ENCODE data around the gene TATDN3.
"Not testable (repeated sequence)": the region's sequence is repeated elsewhere in the genome, so short reads cannot be mapped to it uniquely, and the experiment has no call there.

TATDN3 gene

GRCh38 chr1:212759683-212760082 is 32.0 kb upstream of the TATDN3 start:
- H3K27me3 ChIP-seq (ENCODE audit: control insufficient read depth in 1 of 2, insufficient read depth in 2 of 2, low read length in 2 of 2) = no peaks in the 10 kb centered on the region
- H3K9me3 ChIP-seq (ENCODE audit: control insufficient read depth in 2 of 2, low read length in 2 of 2) = no peaks in the 10 kb centered on the region
- H3K9ac ChIP-seq (ENCODE audit: low read length in 2 of 2) = no peak overlapping the region
- H3K27ac ChIP-seq (ENCODE audit: low read length) = no peak overlapping the region
- H3K36me3 ChIP-seq (ENCODE audit: control insufficient read depth in 2 of 2, insufficient read depth in 2 of 2, low read length in 2 of 2) = no peaks in the 10 kb centered on the region
- H3K4me1 ChIP-seq (ENCODE audit: control insufficient read depth, insufficient read depth, low read length) = no peaks in the 10 kb centered on the region
- no peak overlapping the region for H3K4me3 ChIP-seq (ENCODE audit: low read length in 2 of 2)

- Histone ChIP-seq H3K27ac (ENCODE audit: low read length) (no peak overlapping the region), H3K4me3 (ENCODE audit: low read length in 2 of 2) (no peak overlapping the region), H3K36me3 (ENCODE audit: control insufficient read depth in 2 of 2, insufficient read depth in 2 of 2, low read length in 2 of 2) (no peaks in the 10 kb centered on the region), H3K27me3 (ENCODE audit: control insufficient read depth in 1 of 2, insufficient read depth in 2 of 2, low read length in 2 of 2) (no peaks in the 10 kb centered on the region), H3K9me3 (ENCODE audit: control insufficient read depth in 2 of 2, low read length in 2 of 2) (no peaks in the 10 kb centered on the region), H3K9ac (ENCODE audit: low read length in 2 of 2) (no peak overlapping the region), H3K4me1 (ENCODE audit: control insufficient read depth, insufficient read depth, low read length) (no peaks in the 10 kb centered on the region)
These were observed 31.4 kb upstream of the TATDN3 start for GRCh38 chr1:212760126-212760823.

DNA sequence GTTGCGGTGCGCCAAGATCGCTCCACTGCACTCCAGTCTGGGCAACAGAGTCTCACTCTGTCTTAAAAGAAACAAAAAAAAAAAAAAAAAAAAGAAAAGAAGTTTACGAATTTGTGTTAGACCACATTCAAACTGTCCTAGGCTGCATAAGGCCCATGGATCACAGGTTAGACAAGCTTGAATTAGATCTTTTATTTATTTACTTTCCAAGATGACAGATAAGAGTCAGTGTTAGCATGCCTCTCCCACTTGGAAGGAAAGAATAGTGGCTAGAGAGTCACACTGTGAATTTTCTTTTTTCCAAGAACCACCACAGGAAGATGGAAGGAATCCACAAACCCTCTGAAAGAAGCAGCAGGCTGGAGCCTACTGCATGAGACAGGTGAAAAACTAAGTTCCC is 29.5 kb upstream of the TATDN3 start:
- no peak overlapping the region for H3K9ac ChIP-seq (ENCODE audit: low read length in 2 of 2)
- H3K27me3 ChIP-seq (ENCODE audit: control insufficient read depth in 1 of 2, insufficient read depth in 2 of 2, low read length in 2 of 2) = no peaks in the 10 kb centered on the region
- no peak overlapping the region for H3K27ac ChIP-seq (ENCODE audit: low read length)
- no peaks in the 10 kb centered on the region for H3K9me3 ChIP-seq (ENCODE audit: control insufficient read depth in 2 of 2, low read length in 2 of 2)
- no peaks in the 10 kb centered on the region for H3K36me3 ChIP-seq (ENCODE audit: control insufficient read depth in 2 of 2, insufficient read depth in 2 of 2, low read length in 2 of 2)
- no peak overlapping the region for H3K4me3 ChIP-seq (ENCODE audit: low read length in 2 of 2)
- no peaks in the 10 kb centered on the region for H3K4me1 ChIP-seq (ENCODE audit: control insufficient read depth, insufficient read depth, low read length)

DNA sequence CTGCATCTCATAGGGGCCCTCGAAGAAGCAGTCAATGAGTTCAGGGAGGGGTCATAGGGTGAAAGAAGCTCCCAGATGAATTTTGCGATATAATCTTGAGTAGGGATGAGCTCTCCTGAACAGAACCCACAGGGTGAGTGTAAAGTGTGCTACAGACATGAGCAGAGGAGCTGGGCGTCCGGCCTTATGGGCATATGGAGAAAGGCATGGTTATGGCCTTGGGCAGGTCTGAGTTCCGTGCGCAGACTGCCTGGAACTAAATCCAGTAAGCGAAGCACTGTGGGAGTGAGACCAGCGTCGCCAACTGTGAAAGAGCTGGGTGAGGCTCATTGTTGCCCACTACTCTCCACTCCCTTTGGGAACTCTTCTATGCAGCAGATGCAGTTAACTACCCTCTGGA is 28.9 kb upstream of the TATDN3 start:
- Histone ChIP-seq H3K36me3 (ENCODE audit: control insufficient read depth in 2 of 2, insufficient read depth in 2 of 2, low read length in 2 of 2) (no peaks in the 10 kb centered on the region), H3K9ac (ENCODE audit: low read length in 2 of 2) (no peak overlapping the region), H3K27me3 (ENCODE audit: control insufficient read depth in 1 of 2, insufficient read depth in 2 of 2, low read length in 2 of 2) (no peaks in the 10 kb centered on the region), H3K4me1 (ENCODE audit: control insufficient read depth, insufficient read depth, low read length) (no peaks in the 10 kb centered on the region), H3K4me3 (ENCODE audit: low read length in 2 of 2) (no peak overlapping the region), H3K9me3 (ENCODE audit: control insufficient read depth in 2 of 2, low read length in 2 of 2) (no peaks in the 10 kb centered on the region), H3K27ac (ENCODE audit: low read length) (no peak overlapping the region)

DNA sequence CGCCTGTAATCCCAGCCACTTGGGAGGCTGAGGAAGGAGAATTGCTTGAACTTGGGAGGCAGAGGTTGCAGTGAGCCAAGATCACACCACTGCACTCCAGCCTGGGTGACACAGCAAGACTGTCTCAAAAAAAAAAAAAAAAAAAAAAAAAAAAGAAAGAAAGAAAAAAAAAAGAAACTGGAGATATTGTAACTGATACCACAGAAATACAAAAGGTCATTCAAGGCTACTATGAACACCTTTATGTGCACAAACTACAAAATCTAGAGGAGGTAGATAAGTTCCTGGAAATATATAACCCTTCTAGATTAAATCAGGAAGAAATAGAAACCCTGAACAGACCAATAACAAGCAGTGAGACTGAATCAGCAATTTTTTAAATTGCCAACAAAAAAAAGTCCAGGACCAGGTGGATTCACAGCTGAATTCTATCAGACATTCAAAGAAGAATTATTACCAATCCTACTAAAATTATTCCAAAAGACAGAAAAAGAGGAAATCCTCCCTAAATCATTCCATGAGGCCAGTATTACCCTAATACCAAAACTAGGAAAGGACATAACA is 26.9 kb upstream of the TATDN3 start:
- not testable (repeated sequence) for H3K4me1 ChIP-seq (ENCODE audit: control insufficient read depth, insufficient read depth, low read length); H3K27ac ChIP-seq (ENCODE audit: low read length); H3K4me3 ChIP-seq (ENCODE audit: low read length in 2 of 2); H3K27me3 ChIP-seq (ENCODE audit: control insufficient read depth in 1 of 2, insufficient read depth in 2 of 2, low read length in 2 of 2); H3K9me3 ChIP-seq (ENCODE audit: control insufficient read depth in 2 of 2, low read length in 2 of 2); H3K9ac ChIP-seq (ENCODE audit: low read length in 2 of 2); H3K36me3 ChIP-seq (ENCODE audit: control insufficient read depth in 2 of 2, insufficient read depth in 2 of 2, low read length in 2 of 2)

- H3K36me3 ChIP-seq (ENCODE audit: control insufficient read depth in 2 of 2, insufficient read depth in 2 of 2, low read length in 2 of 2); H3K9me3 ChIP-seq (ENCODE audit: control insufficient read depth in 2 of 2, low read length in 2 of 2); H3K9ac ChIP-seq (ENCODE audit: low read length in 2 of 2); H3K27me3 ChIP-seq (ENCODE audit: control insufficient read depth in 1 of 2, insufficient read depth in 2 of 2, low read length in 2 of 2); H3K4me3 ChIP-seq (ENCODE audit: low read length in 2 of 2); H3K27ac ChIP-seq (ENCODE audit: low read length); H3K4me1 ChIP-seq (ENCODE audit: control insufficient read depth, insufficient read depth, low read length): not testable (repeated sequence)
These were observed 24.9 kb upstream of the TATDN3 start for GRCh38 chr1:212766825-212767224.

DNA sequence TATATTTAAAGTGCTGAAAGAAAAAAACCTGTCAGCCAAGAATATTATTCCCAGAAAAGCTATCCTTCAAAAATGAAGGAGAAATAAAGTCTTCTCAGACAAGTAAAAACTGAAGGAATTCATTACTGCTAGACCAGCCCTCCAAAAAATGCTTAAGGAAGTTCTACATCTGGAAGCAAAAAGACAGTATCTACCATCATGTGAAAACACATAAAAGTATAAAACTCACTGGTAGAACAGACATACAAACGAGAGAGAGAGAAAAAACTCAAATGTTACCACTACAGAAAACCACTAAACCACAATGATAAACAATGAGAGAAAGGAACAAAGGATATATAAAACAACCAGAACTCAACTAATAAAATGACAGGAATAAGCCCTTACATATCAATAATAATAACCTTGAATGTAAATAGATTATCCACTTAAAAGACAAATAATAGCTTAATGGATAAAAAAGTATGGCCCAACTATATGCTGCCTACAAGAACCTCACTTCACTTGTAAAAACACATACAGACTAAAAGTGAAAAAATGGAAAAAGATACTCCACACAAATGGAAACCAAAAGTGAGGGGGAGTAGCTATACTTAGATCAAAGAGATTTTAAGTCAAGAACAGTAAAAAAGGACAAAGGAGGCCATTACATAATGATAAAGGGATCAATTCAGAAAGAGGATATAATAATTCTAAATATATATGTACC is 22.1 kb upstream of the TATDN3 start:
- Histone ChIP-seq H3K27ac (ENCODE audit: low read length) (no peak overlapping the region), H3K27me3 (ENCODE audit: control insufficient read depth in 1 of 2, insufficient read depth in 2 of 2, low read length in 2 of 2) (no peaks in the 10 kb centered on the region), H3K4me1 (ENCODE audit: control insufficient read depth, insufficient read depth, low read length) (no peaks in the 10 kb centered on the region), H3K36me3 (ENCODE audit: control insufficient read depth in 2 of 2, insufficient read depth in 2 of 2, low read length in 2 of 2) (no peaks in the 10 kb centered on the region), H3K9ac (ENCODE audit: low read length in 2 of 2) (no peak overlapping the region), H3K4me3 (ENCODE audit: low read length in 2 of 2) (no peak overlapping the region), H3K9me3 (ENCODE audit: control insufficient read depth in 2 of 2, low read length in 2 of 2) (peaks cover 0 to 6% of the 10 kb centered on the region in 2 donors)

DNA sequence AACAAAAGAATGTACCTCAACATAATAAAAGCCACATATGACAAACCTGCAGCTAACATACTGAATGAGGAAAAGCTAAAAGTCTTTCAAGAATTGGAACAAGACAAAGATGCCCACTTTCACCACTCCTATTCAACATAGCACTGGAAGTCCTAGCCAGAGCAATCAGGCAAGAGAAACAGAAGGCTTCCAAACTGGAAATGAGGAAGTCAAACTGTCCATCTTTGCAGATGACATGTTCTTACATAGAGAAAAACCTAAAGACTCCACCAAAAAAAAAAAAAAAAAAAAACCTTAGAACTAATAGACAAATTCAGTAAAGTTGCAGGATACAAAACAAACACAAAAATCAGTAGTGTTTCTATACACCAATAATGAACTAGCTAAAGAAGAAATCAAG is 20.4 kb upstream of the TATDN3 start:
- H3K27me3 ChIP-seq (ENCODE audit: control insufficient read depth in 1 of 2, insufficient read depth in 2 of 2, low read length in 2 of 2) = no peaks in the 10 kb centered on the region
- H3K9ac ChIP-seq (ENCODE audit: low read length in 2 of 2) = no peak overlapping the region
- H3K4me3 ChIP-seq (ENCODE audit: low read length in 2 of 2) = no peak overlapping the region
- H3K27ac ChIP-seq (ENCODE audit: low read length) = no peak overlapping the region
- peaks cover 0 to 6% of the 10 kb centered on the region in 2 donors for H3K9me3 ChIP-seq (ENCODE audit: control insufficient read depth in 2 of 2, low read length in 2 of 2)
- no peaks in the 10 kb centered on the region for H3K36me3 ChIP-seq (ENCODE audit: control insufficient read depth in 2 of 2, insufficient read depth in 2 of 2, low read length in 2 of 2)
- no peaks in the 10 kb centered on the region for H3K4me1 ChIP-seq (ENCODE audit: control insufficient read depth, insufficient read depth, low read length)

GRCh38 chr1:212773011-212773410 is 18.7 kb upstream of the TATDN3 start:
- Histone ChIP-seq H3K27me3 (ENCODE audit: control insufficient read depth in 1 of 2, insufficient read depth in 2 of 2, low read length in 2 of 2) (no peaks in the 10 kb centered on the region), H3K4me1 (ENCODE audit: control insufficient read depth, insufficient read depth, low read length) (no peaks in the 10 kb centered on the region), H3K4me3 (ENCODE audit: low read length in 2 of 2) (no peak overlapping the region), H3K9ac (ENCODE audit: low read length in 2 of 2) (no peak overlapping the region), H3K27ac (ENCODE audit: low read length) (no peak overlapping the region), H3K9me3 (ENCODE audit: control insufficient read depth in 2 of 2, low read length in 2 of 2) (peaks cover 0 to 6% of the 10 kb centered on the region in 2 donors), H3K36me3 (ENCODE audit: control insufficient read depth in 2 of 2, insufficient read depth in 2 of 2, low read length in 2 of 2) (no peaks in the 10 kb centered on the region)

- Histone ChIP-seq H3K27ac (ENCODE audit: low read length) (no peak overlapping the region), H3K4me1 (ENCODE audit: control insufficient read depth, insufficient read depth, low read length) (no peaks in the 10 kb centered on the region), H3K9me3 (ENCODE audit: control insufficient read depth in 2 of 2, low read length in 2 of 2) (no peaks in the 10 kb centered on the region), H3K4me3 (ENCODE audit: low read length in 2 of 2) (no peak overlapping the region), H3K36me3 (ENCODE audit: control insufficient read depth in 2 of 2, insufficient read depth in 2 of 2, low read length in 2 of 2) (peaks cover 0 to 2% of the 10 kb centered on the region in 2 donors), H3K9ac (ENCODE audit: low read length in 2 of 2) (no peak overlapping the region), H3K27me3 (ENCODE audit: control insufficient read depth in 1 of 2, insufficient read depth in 2 of 2, low read length in 2 of 2) (no peaks in the 10 kb centered on the region)
These were observed 17.1 kb upstream of the TATDN3 start for GRCh38 chr1:212774584-212774983.

GRCh38 chr1:212775241-212775640 is 16.5 kb upstream of the TATDN3 start:
- H3K4me1 ChIP-seq (ENCODE audit: control insufficient read depth, insufficient read depth, low read length) = no peaks in the 10 kb centered on the region
- H3K27ac ChIP-seq (ENCODE audit: low read length) = no peak overlapping the region
- H3K36me3 ChIP-seq (ENCODE audit: control insufficient read depth in 2 of 2, insufficient read depth in 2 of 2, low read length in 2 of 2) = peaks cover 0 to 2% of the 10 kb centered on the region in 2 donors
- no peak overlapping the region for H3K4me3 ChIP-seq (ENCODE audit: low read length in 2 of 2)
- no peaks in the 10 kb centered on the region for H3K9me3 ChIP-seq (ENCODE audit: control insufficient read depth in 2 of 2, low read length in 2 of 2)
- no peaks in the 10 kb centered on the region for H3K27me3 ChIP-seq (ENCODE audit: control insufficient read depth in 1 of 2, insufficient read depth in 2 of 2, low read length in 2 of 2)
- H3K9ac ChIP-seq (ENCODE audit: low read length in 2 of 2) = no peak overlapping the region

All from stomach smooth muscle (tissue), 2 donors.